IPS DF 19.7 (cell line): ENCODE data around the gene SPINK9.

Experiments
- DNase-seq: peaks from one replicate; pipeline ENCODE4 v3.0.0-alpha.2; 2013; ENCODE audit warnings: low read depth, low spot score

SPINK9 gene

DNA sequence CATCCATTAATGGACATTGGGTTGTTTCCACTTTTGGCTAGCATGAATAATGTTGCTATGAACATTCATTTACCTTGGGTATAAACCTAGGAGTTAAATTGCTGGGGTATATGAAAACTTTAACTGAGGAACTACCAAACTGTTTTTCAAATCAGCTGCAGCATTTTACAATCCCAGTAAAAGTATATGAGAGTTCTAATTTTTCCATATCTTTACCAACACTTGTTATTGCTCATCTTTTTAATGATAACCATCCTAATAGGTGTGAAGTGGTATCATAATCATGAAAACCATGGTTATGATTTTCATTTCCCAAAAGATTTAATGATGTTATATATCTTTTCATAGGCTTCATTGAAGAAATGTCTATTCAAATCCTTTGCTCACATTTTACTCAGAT is 32.9 kb downstream of the SPINK9 start:
- DNase-seq = no peak

DNA sequence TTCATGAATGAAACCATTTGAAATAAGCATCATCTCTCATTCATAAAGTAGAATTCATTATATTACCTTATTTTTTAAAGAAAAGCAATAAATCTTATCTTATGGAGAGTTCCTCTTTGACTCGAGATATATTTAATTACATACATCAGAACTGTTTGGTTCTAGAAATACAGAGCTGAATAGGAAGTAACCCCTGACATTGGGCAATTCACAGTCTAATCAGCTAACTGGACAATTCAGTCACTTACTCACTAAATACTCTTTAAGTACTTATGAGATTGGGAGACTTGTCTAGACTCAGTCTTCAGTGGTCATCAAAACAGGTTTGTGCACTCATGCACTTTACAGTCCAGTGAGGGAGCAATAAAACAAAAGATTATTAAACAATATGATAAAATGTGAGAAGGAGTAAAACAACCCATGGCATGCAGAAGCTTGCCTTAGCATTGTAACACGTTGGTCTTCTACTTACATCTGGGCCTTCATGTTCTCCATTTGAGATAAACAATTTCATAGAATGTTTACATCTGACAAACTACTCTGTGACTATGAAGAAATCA is 36.9 kb downstream of the SPINK9 start:
- no peak for DNase-seq

DNA sequence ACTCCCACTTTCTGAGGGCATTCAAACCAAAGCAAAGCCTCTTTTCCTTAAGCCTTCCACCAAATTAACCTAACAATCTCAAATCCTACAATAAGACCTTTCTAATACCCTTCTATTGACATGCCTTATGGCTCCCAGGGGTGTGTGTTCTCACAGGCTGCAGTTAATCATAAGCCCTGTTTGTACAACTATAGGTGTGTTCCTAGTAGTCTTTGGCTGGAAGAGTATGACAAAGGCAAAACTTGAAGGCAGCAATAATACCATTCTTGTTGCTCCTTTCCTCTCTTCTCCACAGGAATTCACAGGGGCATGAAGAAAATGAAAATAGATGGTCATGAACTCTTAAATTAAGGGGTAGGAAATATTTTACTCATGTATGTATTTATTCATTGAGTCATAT is 37.5 kb downstream of the SPINK9 start:
- no peak for DNase-seq

DNA sequence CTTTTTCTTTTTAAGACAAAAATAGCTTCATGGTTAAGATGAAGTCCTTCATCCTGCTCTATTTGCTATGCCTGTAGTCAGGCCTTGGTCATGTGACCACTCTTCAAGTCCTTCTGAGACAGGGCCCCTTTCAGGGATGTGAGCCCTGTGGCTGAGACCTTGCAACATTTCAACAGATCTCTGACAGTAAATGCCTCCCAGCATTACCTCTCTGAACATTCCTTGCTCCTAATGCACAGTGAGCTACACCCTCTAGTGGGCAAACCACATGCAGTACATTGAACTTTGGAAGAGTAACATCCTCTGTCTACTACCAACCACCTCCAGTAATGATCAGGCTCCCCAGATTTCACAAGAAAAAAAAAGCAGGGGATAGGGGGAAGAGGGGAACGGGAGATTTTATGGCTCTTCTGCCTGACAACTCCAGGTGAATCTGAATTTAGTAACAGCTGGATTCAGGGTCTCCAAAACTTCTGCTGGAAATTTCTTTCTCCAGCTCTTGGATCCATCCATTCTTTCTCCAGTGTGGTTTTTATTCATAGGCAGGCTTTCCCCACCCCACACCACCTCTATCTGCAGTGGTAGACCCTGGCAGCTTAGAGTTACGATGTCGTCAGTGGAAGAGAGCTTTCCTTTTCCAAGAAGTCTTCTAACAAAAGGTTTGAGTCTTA is 39.5 kb downstream of the SPINK9 start:
- peak; percentile 75 for DNase-seq

DNA sequence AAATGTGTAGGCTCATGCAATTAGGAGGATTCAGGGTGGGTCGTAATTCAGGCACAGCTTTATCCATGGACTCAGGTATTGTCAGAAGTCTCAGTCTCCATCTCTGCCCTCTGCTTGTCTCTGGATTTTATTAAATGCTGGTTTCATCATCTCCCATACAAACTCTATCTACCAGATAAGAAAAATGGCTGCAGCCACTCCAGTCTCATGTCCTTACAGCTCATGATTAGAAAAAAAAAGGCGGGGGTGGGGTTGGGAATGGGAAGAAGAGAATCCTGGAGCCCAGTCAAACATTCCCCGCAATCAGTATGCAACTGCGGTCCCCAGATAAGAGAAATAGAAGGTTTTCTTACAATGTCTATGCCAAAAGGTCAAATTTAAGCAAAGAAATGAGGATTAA is 40.8 kb downstream of the SPINK9 start:
- DNase-seq = no peak

DNA sequence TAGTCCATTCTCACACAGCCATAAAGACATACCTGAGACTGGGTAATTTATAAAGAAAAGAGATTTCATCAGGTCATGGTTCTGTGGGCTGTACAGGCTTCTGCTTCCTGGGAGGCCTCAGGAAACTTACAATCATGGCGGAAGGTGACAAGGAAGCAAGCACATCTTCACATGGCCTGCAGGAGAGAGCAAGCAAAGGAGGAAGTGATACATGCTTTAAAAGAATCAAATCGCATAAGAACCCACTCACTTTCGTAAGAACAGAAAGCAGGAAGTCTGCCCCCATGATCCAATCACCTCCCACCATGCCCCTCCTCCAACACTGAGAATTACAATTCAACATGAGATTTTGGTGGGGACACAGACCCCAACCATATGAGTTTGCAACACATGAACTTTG is 43.3 kb downstream of the SPINK9 start:
- DNase-seq = no peak

DNA sequence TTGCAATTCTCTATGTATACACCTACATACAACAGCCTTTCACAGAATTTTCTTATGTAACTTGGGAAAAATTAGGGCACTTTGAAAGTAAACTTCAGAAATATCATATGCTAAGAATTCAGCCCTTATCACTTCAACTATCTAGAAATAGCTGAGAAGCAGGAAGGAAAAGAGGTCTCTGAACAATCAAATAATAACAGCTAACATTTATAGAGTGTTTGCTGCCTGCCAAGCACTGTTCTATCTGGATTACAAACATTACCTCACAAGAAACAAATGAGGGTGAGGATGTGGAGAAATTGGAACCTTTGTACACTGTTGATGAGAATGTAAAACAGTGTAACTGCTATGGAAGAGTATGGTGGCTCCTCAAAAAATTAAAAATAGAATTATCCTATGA is 44.0 kb downstream of the SPINK9 start:
- DNase-seq = no peak

DNA sequence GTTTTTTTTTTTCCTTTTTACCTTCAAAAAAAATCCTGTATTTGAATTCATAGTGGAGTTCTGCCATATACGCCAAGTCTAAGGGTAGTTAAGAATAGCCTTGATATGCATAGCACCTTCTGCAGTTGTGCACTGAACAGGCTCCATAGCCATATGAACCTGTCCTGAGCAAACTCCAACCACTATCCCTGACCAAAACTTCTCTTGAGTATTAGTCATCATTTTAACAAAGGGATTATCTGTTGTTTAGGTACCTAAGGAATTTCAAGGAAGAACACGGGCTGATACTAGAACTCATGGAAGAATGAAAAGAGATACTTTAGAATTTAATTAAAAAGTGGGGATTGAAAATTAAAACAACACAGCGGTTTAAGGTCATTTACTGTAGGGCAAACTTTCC is 46.5 kb downstream of the SPINK9 start:
- no peak for DNase-seq

DNA sequence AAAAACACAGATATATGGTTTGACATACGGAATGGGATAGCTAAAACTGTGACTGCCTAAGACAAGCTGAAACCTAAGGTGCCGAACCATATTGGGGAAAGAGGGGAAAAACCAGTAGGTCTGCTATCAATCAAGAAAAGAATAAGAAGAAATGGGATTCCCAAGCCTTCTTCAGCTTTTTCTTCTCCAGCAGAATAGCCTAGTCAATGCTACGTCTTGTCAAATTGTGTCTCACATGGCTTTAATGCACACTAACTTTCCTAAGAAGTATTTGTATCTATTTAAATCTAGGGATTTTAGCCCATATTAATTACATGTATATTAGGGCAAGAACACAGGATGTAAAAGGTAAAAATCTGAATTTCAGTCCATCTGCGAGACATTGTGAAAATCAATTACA is 47.6 kb downstream of the SPINK9 start:
- no peak for DNase-seq

DNA sequence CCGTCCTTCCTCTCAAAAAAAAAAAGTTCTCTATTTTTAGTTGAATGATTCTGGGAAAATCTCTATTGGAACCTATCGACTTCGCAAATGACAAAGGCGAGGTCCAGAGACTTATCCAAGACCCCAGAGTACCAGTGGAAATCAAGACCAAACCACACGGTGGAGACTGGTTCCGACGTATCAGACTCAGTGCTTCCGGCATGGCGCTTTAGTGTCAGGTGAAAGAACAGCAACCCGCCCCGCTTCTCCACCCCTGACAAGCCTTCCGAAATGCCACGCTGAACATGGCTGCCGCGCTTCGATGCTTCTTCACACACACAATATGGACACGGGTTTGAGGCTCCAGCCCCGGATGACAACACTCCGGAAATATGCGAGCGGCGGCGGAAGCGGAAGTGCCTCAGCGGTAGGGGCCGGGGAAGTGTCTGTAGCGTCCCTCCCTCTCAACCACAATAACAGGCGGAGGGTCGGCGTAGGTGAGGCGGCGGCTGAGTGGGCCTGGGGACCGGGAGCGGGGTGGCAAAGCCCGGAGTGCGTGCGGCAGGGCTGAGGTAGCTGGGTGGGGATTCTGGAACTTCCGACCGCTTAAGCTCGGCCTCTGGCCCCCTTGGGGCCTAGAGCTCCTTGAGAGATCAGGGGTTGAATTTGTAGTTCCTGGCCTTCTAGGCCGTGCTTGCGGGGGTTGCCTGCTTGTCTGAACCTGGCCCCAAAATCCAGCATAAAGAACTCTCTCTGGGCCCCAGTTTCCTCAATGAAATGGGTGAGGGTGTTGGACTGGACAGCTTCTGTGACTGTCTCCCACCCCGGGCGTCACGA is 48.4 kb downstream of the SPINK9 start, which contains the start of gene FBXO38:
Gene FBXO38, plus strand, starts transcription at position 395 of the 816 bp plus-strand sequence. CDS start 10,819 bp downstream, outside the sequence.
- peak; percentile 94 for DNase-seq

DNA sequence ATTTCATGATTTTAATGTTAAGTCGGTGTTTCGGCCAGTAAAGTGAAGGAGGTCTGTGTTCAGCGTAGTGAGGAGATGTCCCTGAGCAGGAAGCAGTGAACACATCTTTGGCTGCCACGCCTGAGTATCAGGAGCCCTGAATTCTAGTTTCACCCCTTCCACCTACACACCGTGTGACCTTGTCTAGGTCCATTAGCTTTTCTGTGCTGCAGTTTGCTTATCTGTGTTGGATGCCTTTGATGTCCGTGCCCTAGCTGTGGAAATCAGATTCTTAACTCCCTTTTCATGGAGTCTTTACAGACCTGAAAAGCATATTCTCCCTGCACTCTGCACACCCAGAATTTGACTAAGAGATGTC is 49.0 kb downstream of the SPINK9 start:
- no peak for DNase-seq

DNA sequence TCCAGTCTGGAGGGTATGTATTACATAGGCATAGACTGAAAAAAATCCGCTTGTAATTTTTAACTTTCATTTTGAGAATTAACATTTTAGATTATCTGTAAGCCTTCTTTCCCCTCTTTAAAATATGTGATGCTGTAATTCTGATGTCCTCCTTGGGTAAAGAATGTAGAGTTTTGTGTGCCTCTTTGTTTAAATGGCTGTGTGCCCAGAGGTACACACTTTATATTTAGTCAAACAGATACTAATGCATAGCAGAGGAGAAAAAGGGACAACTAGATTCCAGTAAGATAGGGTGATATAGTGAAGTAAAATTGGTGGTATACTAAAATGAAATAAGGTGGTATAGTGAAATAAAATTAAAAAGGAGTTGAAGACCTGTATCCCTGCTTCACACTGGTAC is 49.7 kb downstream of the SPINK9 start:
- no peak for DNase-seq

DNA sequence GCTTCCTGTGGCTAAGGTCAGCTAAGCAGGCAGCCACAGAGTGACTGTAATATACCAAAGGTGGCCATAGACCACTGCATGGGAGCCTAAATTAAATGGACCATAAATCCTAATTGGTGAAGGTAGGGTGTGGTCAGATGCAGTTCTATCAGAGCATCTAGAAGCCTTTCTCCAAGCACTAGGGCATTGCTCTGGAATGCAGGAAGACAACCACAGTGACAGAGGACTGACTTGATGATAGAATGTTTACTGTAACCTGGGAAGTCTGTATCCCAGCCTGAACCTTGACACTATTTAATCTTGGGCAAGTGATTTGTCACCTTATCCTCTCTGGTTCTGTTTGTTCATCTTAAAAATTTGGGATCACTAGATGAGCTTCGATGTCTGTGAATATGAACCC is 50.7 kb downstream of the SPINK9 start:
- DNase-seq = no peak

DNA sequence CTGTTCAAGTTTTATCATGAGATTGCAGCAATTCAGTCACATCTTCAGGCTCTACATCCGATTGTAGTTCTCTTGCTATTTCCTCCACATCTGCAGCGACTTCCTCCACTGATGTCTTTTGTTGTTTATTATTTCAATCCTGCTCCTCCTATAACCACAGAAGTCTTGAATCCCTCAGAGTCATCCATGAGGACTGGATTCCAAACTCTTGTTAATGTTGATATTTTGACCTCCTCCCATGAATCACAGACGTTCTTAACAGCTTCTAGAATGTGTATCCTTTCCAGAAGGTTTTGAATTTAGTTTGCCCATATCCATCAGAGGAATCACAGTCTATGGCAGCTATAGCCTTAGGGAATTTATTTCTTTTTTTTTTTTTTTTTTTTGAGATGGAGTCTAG is 52.0 kb downstream of the SPINK9 start:
- no peak for DNase-seq

DNA sequence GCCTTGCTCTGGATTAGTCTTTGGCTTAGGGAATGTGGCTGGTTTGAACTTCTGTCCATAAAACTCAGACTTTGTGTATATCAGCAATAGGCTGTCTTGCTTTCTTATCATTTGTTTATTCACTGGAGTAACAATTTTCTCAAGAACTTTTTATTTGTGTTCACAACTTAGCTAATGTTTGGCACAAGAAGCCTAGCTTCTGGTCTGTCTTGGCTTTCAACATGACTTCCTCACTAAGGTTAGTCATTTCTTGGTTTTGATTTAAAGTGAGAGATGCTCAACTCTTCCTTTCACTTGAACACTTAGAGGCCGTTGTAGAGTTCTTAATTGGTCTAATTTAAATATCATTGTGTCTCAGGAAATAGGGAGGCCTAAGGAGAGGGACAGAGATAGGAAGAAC is 53.3 kb downstream of the SPINK9 start:
- DNase-seq = no peak
